A549 (cell line): ENCODE data around the gene WHRN.
A peak's percentile ranks its signal among the peaks of the same experiment; 100 is the strongest.

Experiments
- BHLHE40 ChIP-seq: IDR thresholded peaks from 2 replicates; pipeline ENCODE4 v1.6.1; 2012; ENCODE audit warnings: low read depth, low read length, inconsistent platforms
- CTCF ChIP-seq: fragments of >200 bp; sonication (Bioruptor Twin); formaldehyde crosslinking; IDR thresholded peaks from 3 replicates; pipeline ENCODE4 v1.5.1; 2016
- EP300 ChIP-seq, 2 experiments: fragments of >200 bp; sonication (Bioruptor Twin); formaldehyde crosslinking; IDR thresholded peaks; 2 replicates in 1 of 2; 3 replicates in 1 of 2; pipeline ENCODE4 v1.6.1; 2016 to 2017
- FOSB ChIP-seq: fragments of 250-450 bp; sonication (Bioruptor Pico); IDR thresholded peaks from 2 replicates; pipeline ENCODE4 v1.5.0; 2020; ENCODE audit warnings: mild to moderate bottlenecking, moderate library complexity
- FOSL2 ChIP-seq, 2 experiments: fragments of 450-650 bp in 1 of 2; fragments of >200 bp in 1 of 2; sonication (Bioruptor Twin) in 1 of 2; formaldehyde crosslinking; IDR thresholded peaks; 2 replicates each; pipeline versions ENCODE4 v1.5.0 to v1.6.1; 2016 to 2020; ENCODE audit warnings: mild to moderate bottlenecking in 1 of 2, moderate library complexity in 1 of 2
- JUNB ChIP-seq: fragments of >200 bp; sonication (Bioruptor Twin); formaldehyde crosslinking; IDR thresholded peaks from 2 replicates; pipeline ENCODE4 v1.6.1; 2016
- MAX ChIP-seq: IDR thresholded peaks from 2 replicates; pipeline ENCODE4 v1.6.1; 2012
- PBX3 ChIP-seq: IDR thresholded peaks from 2 replicates; pipeline ENCODE4 v1.6.1; 2012
- POLR2A ChIP-seq: IDR thresholded peaks from 2 replicates; pipeline ENCODE4 v1.6.1; 2012; ENCODE audit warnings: mild to moderate bottlenecking, low read length
- POLR2AphosphoS2 ChIP-seq: conservative IDR thresholded peaks from 2 replicates; pipeline ENCODE4 v1.6.1; 2012; ENCODE audit warnings: low read length, improper control_type of control experiment, inconsistent platforms
- REST ChIP-seq: fragments of 200-600 bp; sonication (generic); IDR thresholded peaks from 2 replicates; pipeline ENCODE4 v1.6.1; 2016; ENCODE audit warnings: antibody characterized with exemption, mild to moderate bottlenecking, moderate library complexity
- RFX5 ChIP-seq: fragments of 450-650 bp; IDR thresholded peaks from 2 replicates; pipeline ENCODE4 v1.7.1; 2014; ENCODE audit warnings: antibody characterized with exemption, mild to moderate bottlenecking, moderate library complexity
- ZFP36 ChIP-seq: fragments of 450-650 bp; IDR thresholded peaks from 2 replicates; pipeline ENCODE4 v1.6.1; 2014; ENCODE audit warnings: borderline replicate concordance; ENCODE audit not compliant: partially characterized antibody

- TF ChIP-seq POLR2AphosphoS2 (no peak), EP300 (IDR thresholded peaks at IDR 0.05) (no peak), REST (no peak), ZFP36 (peak; percentile 72), PBX3 (no peak), POLR2A (no peak), FOSB (no peak), CTCF (no peak), BHLHE40 (no peak), RFX5 (no peak), FOSL2 (IDR thresholded peaks at IDR 0.05) (no peak), FOSL2 (CRISPR knock-in tag; IDR thresholded peaks at IDR 0.05) (no peak), JUNB (no peak), MAX (no peak)
Measured at GRCh38 chr9:114461468-114461867, 43.8 kb downstream of the WHRN start.
